Fibroblast of lung (primary cell): Measurements from ENCODE around the gene SUGP1. TPM values are rescaled to one million over a fixed set of nuclear protein-coding genes. Genes with fewer than 3 reads are reported as not detected.

Experiments
- DNase-seq, 2 donors: peaks; one replicate each; pipeline versions ENCODE4 v3.0.0 to v3.0.0-alpha.2; 2010; ENCODE audit warnings: low read depth in 2 of 2
- H2AFZ ChIP-seq: 2 replicates; pipeline ENCODE4 v1.5.1; 2012; ENCODE audit warnings: low read length, control low read depth, inconsistent platforms
- H3K27ac ChIP-seq: 2 replicates; pipeline ENCODE4 v1.5.1; 2011; ENCODE audit warnings: low read length, control low read depth; ENCODE audit not compliant: insufficient read depth
- H3K27me3 ChIP-seq: 2 replicates; pipeline ENCODE4 v1.5.1; 2011; ENCODE audit warnings: mild to moderate bottlenecking, low read length; ENCODE audit not compliant: control insufficient read depth, insufficient read depth
- H3K36me3 ChIP-seq: 2 replicates; pipeline ENCODE4 v1.5.1; 2011; ENCODE audit warnings: low read length; ENCODE audit not compliant: control insufficient read depth, insufficient read depth
- H3K4me1 ChIP-seq: 2 replicates; pipeline ENCODE4 v1.5.1; 2011; ENCODE audit warnings: low read length; ENCODE audit not compliant: control insufficient read depth, insufficient read depth; ENCODE audit errors: extremely low read depth
- H3K4me2 ChIP-seq: 2 replicates; pipeline ENCODE4 v1.5.1; 2011; ENCODE audit warnings: low read length, control low read depth; ENCODE audit not compliant: insufficient read depth; ENCODE audit errors: extremely low read depth
- H3K4me3 ChIP-seq, 4 experiments: fragments of 200-600 bp in 1 of 4; sonication (generic) in 1 of 4; replicated peaks in 1 of 4; 2 replicates each; pipeline ENCODE4 v1.5.1; 2011 to 2016; ENCODE audit warnings: low read length in 4 of 4, low read depth in 3 of 4, mild to moderate bottlenecking in 3 of 4, control low read depth in 2 of 4, inconsistent platforms in 1 of 4, mixed read lengths in 1 of 4; ENCODE audit not compliant: insufficient read depth in 1 of 4; ENCODE audit errors: control extremely low read depth in 1 of 4
- H3K79me2 ChIP-seq: 2 replicates; pipeline ENCODE4 v1.5.1; 2012; ENCODE audit warnings: mild to moderate bottlenecking, low read length, inconsistent platforms; ENCODE audit not compliant: control insufficient read depth, insufficient read depth
- H3K9ac ChIP-seq: 2 replicates; pipeline ENCODE4 v1.5.1; 2011; ENCODE audit warnings: mild to moderate bottlenecking, low read length, control low read depth; ENCODE audit not compliant: insufficient read depth
- H3K9me3 ChIP-seq: 2 replicates; pipeline ENCODE4 v1.5.1; 2012; ENCODE audit warnings: low read depth, low read length; ENCODE audit not compliant: control insufficient read depth, insufficient read depth
- H4K20me1 ChIP-seq: 2 replicates; pipeline ENCODE4 v1.5.1; 2011; ENCODE audit warnings: low read length; ENCODE audit not compliant: control insufficient read depth, insufficient read depth; ENCODE audit errors: extremely low read depth
- CTCF ChIP-seq, 2 donors: IDR thresholded peaks in 1 of 2; conservative IDR thresholded peaks in 1 of 2; 1 replicate in 1 of 2; 2 replicates in 1 of 2; pipeline ENCODE4 v1.5.1; 2011 to 2012; ENCODE audit warnings: low read length in 2 of 2, control low read depth in 1 of 2, inconsistent platforms in 1 of 2, low read depth in 1 of 2, mild to moderate bottlenecking in 1 of 2
- EZH2 ChIP-seq: IDR thresholded peaks from 2 replicates; pipeline ENCODE4 v1.5.1; 2012; ENCODE audit warnings: low read length, control low read depth, mild to moderate bottlenecking; ENCODE audit errors: missing control alignments
- polyA plus RNA-seq, 2 donors: library from polyadenylated mRNA; depleted of rRNA in 1 of 2; stranded (reverse) in 1 of 2; unstranded in 1 of 2; fragments of >200 nt; gene quantifications; 2 replicates each; pipeline ENCODE4 v1.2.1, GENCODE V29; 2011 to 2012; ENCODE audit warnings: missing spikeins in 1 of 2
- total RNA-seq: library from RNA; depleted of rRNA; stranded (reverse); fragments of >200 nt; gene quantifications from 2 replicates; pipeline ENCODE4 v1.2.1, GENCODE V29; 2014

The SUGP1 gene
- total and polyA plus RNA-seq, 2 donors (not counting 1 experiment from before 2014, with no cell fraction given) = 17.3 to 27.7 TPM

GRCh38 chr19:19321141-19321577 is 850 bp upstream of the SUGP1 start:
- no peak for TF ChIP-seq CTCF (conservative IDR thresholded peaks at IDR 0.05 in 1 of 2, IDR thresholded peaks at IDR 0.05 in 1 of 2; ENCODE audit: low read depth in 1 of 2, low read length in 2 of 2)
- Histone ChIP-seq H4K20me1 (no peaks in the 10 kb centered on the region), H3K79me2 (peaks cover 58% of the 10 kb centered on the region), H2AFZ (peak overlapping the region; percentile 92), H3K27me3 (no peaks in the 10 kb centered on the region), H3K9me3 (no peaks in the 10 kb centered on the region), H3K36me3 (peaks cover 2% of the 10 kb centered on the region), H3K4me2 (peak overlapping the region; percentile 90), H3K4me1 (peaks cover 9% of the 10 kb centered on the region), H3K4me3 (peak overlapping the region; percentile 82 to 100 (median 90)), H3K27ac (peak overlapping the region; percentile 98), H3K9ac (peak overlapping the region; percentile 99)
- DNase-seq = peak; percentile 6 to 13

GRCh38 chr19:19319732-19320360 is 463 bp downstream of the SUGP1 start:
- H3K9me3 ChIP-seq = no peaks in the 10 kb centered on the region
- peak overlapping the region; percentile 82 to 100 (median 94) for H3K4me3 ChIP-seq
- no peaks in the 10 kb centered on the region for H3K27me3 ChIP-seq
- peak overlapping the region; percentile 99 for H3K9ac ChIP-seq
- H3K4me1 ChIP-seq = peaks cover 9% of the 10 kb centered on the region
- H3K4me2 ChIP-seq = peak overlapping the region; percentile 90
- TF ChIP-seq CTCF (conservative IDR thresholded peaks at IDR 0.05 in 1 of 2, IDR thresholded peaks at IDR 0.05 in 1 of 2; ENCODE audit: low read depth in 1 of 2, low read length in 2 of 2) (no peak), EZH2 (no peak)
- H3K27ac ChIP-seq = peak overlapping the region; percentile 98
- H2AFZ ChIP-seq = peak overlapping the region; percentile 95
- H4K20me1 ChIP-seq = no peaks in the 10 kb centered on the region
- no peak for DNase-seq
- H3K36me3 ChIP-seq = peaks cover 2% of the 10 kb centered on the region
- H3K79me2 ChIP-seq = peaks cover 53% of the 10 kb centered on the region

- TF ChIP-seq EZH2 (no peak), CTCF (conservative IDR thresholded peaks at IDR 0.05 in 1 of 2, IDR thresholded peaks at IDR 0.05 in 1 of 2; ENCODE audit: low read depth in 1 of 2, low read length in 2 of 2) (no peak)
- Histone ChIP-seq H3K4me1 (peaks cover 7% of the 10 kb centered on the region), H2AFZ (no peak overlapping the region), H3K27me3 (no peaks in the 10 kb centered on the region), H4K20me1 (no peaks in the 10 kb centered on the region), H3K79me2 (peaks cover 25% of the 10 kb centered on the region), H3K9me3 (no peaks in the 10 kb centered on the region), H3K9ac (no peak overlapping the region), H3K27ac (no peak overlapping the region), H3K4me3 (no peak overlapping the region), H3K4me2 (no peak overlapping the region), H3K36me3 (no peaks in the 10 kb centered on the region)
- DNase-seq = no peak
These were observed 4.2 kb downstream of the SUGP1 start for GRCh38 chr19:19316082-19316481.
